Hematopoietic multipotent progenitor cell (in vitro differentiated cells): ENCODE data around the gene NPTX1. TPM values are rescaled to one million over a fixed set of nuclear protein-coding genes. Genes with fewer than 3 reads are reported as not detected.
"Not testable (repeated sequence)": the region's sequence is repeated elsewhere in the genome, so short reads cannot be mapped to it uniquely, and the experiment has no call there.

Experiments
- DNase-seq, 3 donors: peaks; one replicate each; pipeline ENCODE4 v3.0.0-alpha.2; 2011 to 2015; ENCODE audit warnings: low read depth in 2 of 3, low spot score in 2 of 3
- total RNA-seq: library from RNA; depleted of rRNA; stranded (reverse); fragments of >200 nt; gene quantifications from one replicate; pipeline ENCODE4 v1.2.3, GENCODE V29; 2012

NPTX1 gene, protein sequence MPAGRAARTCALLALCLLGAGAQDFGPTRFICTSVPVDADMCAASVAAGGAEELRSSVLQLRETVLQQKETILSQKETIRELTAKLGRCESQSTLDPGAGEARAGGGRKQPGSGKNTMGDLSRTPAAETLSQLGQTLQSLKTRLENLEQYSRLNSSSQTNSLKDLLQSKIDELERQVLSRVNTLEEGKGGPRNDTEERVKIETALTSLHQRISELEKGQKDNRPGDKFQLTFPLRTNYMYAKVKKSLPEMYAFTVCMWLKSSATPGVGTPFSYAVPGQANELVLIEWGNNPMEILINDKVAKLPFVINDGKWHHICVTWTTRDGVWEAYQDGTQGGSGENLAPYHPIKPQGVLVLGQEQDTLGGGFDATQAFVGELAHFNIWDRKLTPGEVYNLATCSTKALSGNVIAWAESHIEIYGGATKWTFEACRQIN
- total RNA-seq, result under 0.01 TPM

DNA sequence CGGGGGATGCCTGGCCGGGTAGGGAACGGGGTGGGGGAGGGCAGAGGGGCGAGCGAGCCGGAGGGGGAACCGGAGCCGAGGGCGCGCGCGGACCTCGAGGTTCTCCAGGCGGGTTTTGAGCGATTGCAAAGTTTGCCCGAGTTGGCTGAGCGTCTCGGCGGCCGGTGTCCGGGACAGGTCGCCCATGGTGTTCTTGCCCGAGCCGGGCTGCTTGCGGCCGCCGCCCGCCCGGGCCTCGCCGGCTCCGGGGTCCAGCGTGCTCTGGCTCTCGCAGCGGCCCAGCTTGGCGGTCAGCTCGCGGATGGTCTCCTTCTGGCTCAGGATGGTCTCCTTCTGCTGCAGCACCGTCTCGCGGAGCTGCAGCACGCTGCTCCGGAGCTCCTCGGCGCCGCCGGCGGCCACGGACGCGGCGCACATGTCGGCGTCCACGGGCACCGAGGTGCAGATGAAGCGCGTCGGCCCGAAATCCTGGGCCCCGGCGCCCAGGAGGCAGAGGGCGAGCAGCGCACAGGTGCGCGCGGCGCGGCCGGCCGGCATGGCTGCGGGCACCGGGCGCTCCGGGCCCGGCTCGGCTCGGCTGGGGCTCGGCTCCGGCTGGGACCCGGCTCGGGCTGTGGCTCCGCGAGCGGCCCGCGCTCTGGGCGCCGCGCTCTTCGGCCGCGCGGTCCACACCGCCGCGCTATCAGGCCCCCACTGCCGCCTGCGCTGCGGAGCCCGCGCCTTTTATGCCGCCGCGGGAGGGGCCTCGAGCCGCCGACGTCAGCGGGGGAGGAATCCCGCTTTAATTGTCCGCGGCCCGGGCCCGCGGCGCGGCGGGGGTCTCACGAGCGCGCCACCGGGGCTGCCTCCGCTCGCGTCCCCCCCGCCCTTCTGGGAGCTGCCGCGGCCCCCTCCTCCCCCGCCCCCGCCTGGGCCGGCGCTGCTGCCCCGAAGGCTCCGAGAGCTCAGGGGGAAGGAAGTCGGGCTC, at the start of gene NPTX1:
Gene NPTX1 (minus strand): TSS at position 698 of the 967 bp plus-strand sequence. CDS start 161 bp downstream, at position 537.
- no peak for DNase-seq

DNA sequence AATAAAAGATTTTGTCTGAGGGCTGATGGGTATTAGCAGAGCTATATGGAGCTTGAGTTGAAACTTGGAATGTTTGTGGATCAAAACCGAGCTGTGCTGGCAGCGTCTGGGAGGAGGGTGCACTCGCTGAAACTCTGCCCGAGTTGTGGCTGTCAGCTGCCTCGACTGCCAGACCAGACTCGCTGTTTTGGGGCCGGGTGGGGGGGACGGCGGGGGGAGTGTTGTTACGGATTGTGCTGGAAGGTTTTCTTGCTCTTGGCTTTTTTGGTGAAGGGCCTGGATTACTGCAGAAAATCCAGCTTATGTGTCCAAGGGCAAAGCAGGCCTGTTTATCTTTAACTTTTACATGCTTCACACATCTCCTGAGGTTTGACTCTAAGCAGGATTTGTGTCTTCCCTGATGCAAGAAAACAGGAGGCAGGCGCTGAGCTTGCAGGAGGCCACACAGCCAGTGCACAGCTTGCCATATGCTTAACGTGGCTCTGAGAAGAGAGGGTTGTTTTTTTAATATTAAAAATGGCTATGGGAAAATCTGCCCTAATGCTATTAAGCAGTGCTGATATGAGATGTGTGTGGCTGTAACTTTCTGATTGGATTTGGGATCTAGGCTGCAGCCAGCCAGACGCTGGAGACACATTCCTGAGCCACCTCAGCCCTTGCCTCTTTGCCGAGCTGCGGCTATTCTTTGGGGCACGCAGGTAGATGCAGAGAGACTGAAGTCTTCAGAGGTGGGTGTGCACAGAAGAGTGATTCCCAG, 47.7 kb upstream of the NPTX1 start:
- no peak for DNase-seq

DNA sequence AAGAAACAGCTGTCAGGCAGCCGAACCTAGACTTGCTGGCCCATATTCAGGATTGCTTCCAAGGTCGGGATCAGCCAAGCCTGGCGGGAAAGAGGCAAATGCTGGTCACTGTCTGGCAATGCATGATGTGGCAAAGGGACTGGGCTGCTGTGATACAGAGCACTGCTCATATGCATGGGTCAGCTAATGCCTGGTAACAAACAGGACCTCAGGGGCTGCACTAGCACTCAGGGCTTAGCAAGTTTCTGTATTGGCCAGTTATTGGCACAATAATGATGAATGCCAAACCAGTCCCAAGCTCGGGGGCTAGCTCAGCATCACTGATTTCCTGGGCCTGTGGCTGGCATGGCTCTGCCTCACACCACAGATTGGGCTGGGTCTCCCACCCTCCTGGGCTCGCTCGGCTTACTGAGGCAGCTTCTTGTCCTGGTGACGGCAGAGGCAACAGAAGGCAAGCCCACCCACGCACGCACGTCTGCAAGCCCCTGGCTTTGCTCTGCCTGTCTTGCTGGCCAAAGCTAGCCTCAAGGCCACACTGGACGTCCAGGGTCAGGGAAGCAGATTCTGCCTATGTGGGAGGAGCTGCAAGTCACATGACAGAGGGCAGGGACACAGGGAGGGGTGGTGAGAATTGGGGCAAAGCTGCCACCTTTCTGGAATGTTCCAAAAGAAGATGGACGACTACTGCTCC, 46.8 kb upstream of the NPTX1 start:
- DNase-seq, result no peak

DNA sequence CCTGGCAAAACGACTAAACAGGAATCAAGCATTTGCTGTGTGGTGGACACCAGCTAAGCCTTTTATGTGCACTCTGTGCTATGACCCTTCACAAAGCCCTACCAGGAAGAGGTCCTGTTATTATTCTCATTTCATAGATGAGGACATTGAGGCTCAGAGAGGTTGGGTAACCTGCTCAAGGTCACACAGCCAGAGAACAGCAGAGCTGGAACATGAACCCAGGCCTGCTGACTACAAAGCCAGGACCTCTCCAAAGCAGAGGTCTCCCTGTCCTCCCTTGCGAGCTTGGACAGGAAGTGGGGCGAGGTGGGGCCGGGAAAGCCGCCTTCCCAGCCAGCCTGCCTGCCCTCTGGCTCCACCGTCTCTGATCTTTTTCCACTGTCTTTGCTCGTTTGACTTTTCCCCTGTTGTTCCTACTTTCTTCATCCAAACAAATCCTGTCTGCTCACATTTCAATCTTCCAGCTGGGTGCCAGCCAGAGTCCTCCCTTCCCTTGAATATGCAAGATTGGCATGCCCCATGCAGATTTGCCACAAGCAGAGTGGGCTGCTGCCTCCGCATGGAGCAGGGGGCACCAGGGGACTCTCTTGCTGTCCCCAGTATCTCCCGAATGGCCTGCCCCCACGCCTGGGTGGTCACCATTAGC, 44.5 kb upstream of the NPTX1 start:
- DNase-seq, result no peak

DNA sequence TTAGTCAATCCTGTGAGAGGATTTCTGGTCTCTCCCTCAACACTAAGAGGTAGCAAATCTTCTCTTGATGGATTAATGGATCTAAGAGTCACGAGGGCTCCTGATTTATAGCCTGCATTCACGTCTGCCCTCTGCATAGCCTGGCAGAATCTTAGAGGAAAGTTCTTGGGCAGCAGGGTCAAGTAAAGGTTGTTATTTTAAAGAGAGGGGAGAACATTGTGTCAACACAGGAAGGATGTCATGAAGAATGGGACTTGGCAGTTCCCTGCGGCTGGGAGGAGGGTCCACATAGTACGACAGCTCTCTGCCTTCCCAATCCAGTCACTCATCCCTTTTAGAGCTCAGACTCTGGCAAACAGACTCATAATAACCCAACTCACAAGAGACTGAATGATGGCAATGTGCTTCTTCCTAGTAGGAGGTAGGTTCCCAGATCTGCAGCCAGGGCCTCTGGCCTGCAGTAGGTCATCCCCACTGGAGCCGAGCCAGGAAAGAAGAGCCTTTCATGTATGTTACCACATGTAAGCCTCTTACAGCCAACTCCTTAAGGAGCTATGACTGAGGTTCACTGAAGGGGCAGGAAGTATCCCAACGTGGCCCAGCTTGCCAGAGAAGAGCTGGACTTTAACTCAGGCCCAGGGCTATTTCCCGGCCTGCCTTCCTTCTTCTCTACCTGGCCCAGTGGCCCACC, 42.8 kb upstream of the NPTX1 start:
- DNase-seq, result no peak

DNA sequence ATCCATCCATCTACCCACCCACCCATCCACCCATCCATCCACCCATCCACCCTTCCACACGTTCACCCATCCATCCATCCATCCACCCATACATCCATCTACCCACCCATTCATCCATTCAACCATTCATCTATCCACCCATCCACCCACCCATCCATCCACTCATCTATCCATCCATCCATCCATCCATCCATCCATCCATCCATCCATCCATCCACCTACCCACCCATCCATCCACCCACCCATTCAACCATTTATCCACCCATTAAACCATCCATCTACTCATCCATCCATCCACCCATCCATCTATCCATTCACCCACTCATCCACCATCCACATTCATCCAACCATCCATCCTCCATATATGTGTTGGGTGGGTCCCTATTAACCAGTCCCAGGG, 42.0 kb upstream of the NPTX1 start:
- DNase-seq, result no peak

DNA sequence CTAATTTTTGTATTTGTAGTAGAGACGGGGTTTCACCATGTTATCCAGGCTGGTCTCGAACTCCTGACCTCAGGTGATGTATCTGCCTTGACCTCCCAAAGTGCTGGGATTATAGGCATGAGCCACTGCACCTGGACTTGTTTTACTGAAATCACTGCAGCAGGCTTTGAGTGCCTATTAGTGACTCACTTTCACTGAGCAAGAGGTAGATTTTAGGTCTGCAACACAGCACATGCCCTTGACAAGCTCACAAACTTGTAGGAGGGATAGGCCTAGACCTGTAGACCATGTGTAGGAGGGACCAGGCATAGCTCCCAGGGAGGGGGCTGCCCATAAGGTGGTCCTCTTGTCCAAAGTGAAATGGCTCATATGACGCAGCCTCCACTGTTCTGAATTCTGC, 41.2 kb upstream of the NPTX1 start:
- no peak for DNase-seq

DNA sequence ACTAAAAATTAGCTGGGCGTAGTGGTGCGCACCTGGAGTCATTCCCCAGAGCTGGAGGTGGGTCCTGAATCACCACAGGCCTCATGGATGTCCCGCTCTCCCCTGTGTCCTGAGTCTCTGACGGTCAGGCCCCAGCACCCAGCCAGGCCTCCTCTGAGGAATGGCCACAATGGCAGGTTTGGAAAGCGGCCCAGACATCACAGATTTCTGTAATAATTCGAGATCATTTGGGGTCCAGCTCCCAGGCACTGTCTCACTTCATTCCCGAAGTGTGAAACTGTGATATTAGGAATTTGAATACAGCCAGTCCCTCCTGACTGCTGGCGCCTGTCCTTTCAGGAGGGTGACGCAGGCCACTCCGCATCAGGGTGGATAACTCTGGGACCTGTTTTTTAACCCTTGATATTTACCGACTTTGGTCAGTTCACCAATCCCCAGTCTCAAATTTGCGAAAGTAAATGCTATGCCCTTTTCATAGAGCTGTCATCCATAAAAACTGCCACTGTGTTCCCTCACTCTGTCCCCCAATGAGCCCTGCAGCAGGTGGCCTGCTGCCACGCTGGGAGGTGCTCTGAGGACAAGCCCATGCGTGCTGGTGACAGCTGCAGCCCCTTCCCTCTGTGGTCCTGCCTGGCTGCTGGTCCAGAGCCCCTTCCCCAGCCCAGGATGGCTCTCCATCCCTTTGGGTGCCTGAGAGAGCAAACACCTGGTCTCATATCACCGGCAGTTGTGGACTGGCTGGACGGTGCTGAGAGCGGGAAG, 39.9 kb upstream of the NPTX1 start:
- no peak for DNase-seq

DNA sequence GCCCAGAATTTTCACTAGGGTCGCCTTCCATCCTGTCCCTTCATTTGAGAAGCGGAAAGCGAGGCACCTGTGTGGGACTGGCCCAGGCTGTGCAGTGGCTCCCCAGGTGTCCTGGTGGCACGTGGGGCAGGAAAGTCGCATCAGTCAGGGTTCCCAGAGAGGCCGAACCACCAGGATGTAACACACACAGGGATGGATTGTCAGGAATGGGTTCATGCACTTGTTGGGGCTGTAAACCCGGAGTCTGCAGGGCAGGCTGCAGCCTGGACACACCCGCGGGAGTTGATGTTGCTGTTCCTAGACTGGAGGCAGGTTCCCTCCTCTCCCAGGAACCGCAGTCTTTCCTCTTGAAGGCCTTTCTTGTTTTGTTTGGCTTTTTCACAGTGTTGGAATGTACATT, 37.5 kb upstream of the NPTX1 start:
- DNase-seq, result no peak

DNA sequence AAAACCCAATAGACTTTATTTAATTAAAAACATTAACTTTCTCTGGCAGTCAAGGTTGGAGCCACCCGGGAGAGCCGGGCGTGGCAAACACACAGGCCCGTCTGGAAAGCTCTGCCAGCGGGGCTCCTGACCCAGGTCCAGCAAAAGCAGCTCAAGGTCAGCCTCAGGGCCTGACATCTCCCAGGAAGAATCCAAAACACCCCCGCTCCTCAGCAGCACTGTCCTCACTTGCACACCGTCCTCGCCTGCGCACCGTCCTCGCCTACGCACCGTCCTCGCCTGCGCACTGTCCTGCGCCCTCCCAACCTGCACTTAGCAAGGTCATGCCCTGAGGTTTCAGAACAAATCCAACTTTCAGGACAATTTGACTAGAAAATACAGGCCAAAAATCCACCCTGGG, 36.8 kb upstream of the NPTX1 start:
- no peak for DNase-seq

DNA sequence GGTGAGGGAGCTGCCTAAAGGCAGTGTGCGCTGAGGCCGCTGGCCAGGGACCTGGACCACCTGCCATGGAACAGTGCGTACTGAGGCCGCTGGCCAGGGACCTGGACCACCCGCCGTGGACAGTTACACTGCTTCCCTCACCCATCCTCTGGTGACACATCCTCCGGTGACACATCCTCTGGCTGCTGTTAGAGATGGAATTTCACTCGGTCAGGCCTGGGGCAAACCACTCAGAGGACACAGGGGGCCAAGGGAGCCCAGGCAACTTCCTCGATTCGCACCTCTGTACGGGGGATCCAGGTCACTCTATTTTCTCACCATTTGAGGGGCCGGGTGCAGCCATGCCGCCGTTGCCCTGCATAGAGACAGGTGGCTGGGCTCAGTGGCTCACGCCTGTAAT, 35.8 kb upstream of the NPTX1 start:
- DNase-seq, result no peak

DNA sequence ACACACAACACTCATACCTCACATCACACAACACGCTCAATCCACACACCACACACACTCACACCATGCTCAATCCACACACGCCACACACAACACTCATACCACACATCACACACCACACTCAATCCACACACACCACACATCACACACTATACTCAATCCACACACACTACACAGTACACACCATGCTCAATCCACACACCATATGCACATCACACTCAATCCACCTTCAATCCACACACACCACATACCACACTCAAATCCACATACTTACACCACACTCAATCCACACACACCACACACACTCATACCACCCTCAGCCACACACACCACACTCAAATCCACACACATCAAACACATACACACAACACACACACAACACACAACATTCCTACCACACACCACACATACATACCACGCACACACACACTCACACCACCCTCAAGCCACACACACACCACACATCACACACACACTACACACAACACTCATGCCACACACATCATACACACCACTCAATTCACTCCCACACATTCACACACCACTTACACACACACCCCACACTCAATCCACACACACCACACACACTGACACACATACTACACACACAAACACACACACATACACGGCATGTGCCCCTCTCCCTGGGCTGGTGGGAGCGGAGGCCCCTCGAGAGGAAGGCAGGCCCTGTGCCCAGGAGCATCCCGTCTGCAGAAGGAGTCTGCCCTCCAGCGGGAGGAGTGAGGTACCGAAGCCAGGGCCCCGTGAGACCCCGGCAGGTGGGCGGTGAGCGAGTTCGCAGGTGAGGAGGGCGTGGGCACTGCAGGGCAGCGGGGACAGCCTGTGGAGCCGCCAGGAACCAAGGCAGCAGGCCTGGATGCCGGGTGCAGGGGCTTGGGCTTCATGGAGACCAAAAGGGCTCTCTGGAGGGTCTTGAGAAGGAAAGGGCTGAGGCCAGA, 35.1 kb upstream of the NPTX1 start:
- DNase-seq, result no peak

DNA sequence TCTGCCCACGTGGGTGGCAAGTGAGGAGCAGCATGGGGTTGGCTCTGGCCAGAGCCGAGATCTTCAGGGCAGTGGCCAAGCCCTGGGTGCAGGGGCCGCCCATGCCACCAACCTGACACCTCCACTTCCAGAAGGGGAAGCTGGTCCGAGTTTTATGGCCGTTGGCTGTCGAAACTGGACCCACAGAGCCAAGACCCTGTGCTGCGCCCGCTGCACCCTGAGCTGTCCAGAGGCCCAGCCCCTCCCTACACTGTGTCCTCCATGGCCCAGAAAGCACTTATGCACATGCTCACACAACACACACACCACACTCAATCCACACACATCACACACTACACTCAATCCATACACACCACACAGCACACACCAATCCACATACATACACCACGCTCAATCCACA, 34.4 kb upstream of the NPTX1 start:
- DNase-seq, result no peak

DNA sequence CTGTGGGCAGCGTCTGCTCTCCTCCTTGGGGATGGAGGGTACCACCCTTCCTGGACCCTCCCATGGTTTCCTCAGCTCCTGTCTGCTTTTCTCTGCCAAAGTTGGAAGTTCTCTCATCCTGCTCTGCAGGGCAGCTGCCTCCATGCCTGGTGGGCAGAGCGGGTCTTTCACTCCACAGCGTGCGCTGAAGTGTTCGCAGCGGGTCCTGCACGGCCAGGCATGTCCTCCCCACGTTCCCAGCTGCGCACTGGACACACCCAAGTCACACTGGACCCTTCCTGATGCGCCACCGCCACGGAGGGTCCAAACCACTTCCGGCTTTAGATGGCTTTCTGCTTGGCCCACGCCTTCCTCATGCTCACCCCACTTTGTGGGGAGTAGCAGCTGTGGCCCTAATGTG, 33.7 kb upstream of the NPTX1 start:
- DNase-seq, result no peak

DNA sequence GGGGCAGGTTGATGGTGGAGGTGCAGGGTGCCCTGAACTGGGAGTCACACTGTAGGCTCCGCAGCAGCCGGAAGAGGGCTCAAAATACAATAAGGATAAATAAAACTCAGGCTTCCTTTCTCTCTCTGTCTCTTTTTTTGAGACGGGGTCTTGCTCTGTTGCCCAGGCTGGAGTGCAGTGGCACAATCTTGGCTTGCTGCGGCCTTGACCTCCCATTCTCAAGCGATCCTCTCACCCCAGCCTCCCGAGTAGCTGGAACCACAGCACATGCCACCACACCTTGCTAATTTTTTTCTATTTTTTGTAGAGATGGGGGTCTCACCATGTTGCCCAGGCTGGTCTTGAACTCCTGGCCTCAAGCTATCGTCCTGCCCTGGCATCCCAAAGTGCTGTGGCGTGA, 32.9 kb upstream of the NPTX1 start:
- no peak for DNase-seq

DNA sequence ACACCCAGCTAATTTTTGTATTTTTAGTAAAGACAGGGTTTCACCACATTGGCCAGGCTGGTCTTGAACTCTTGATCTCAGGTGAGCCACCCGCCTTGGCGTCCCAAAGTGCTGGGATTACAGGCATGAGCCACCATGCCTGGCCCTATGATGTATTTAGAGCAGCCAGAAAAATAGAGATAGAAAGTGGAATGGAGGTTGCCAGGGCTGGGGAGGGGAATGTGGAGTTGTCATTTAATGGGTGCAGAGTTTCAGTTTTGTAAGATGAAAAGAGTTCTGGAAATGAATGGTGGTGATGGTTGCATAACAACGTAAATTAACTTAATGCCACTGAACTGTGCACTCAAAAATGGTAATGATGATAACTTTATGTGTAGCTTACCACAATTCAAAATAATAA, 31.6 kb upstream of the NPTX1 start:
- DNase-seq, result no peak

DNA sequence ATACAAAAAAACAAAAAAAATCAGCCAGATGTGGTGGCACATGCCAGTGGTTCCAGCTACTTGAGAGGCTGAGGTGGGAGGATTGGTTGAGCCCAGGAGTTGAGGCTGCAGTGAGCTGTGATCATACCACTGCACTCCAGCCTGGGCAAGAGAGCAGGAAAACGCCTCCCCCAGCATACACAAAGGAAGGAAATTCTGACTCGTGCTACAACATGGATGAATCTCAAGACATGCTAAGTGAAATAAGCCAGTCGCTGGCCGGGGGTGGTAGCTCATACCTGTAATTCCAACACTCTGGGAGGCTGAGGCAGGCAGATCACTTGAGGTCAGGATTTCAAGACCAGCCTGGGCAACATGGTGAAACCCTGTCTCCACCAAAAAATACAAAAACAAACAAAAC, 30.8 kb upstream of the NPTX1 start:
- not testable (repeated sequence) for DNase-seq
